Kidney tubule cell (primary cell): ENCODE results near the gene ALG5.

ENCODE experiments used
- DNase-seq: peaks from one replicate; pipeline ENCODE4 v3.0.0-alpha.2; 2018; ENCODE audit warnings: low spot score

The ALG5 gene

GRCh38 chr13:36979361-36980050, 19.6 kb downstream of the ALG5 start:
- peak; percentile 50 for DNase-seq

- DNase-seq, result no peak
Observed at GRCh38 chr13:36975172-36975571, 24.0 kb downstream of the ALG5 start.

- no peak for DNase-seq
Observed at GRCh38 chr13:36973621-36974295, 25.4 kb downstream of the ALG5 start.

GRCh38 chr13:36973009-36973408, 26.1 kb downstream of the ALG5 start:
- no peak for DNase-seq

- peak; percentile 18 for DNase-seq
Observed at GRCh38 chr13:36966404-36966803, 32.7 kb downstream of the ALG5 start.

GRCh38 chr13:36965767-36966166, 33.4 kb downstream of the ALG5 start:
- DNase-seq, result peak; percentile 87

- no peak for DNase-seq
Observed at GRCh38 chr13:36959456-36960116, 39.6 kb downstream of the ALG5 start.

- no peak for DNase-seq
Observed at GRCh38 chr13:36954542-36954941, 44.6 kb downstream of the ALG5 start.

- DNase-seq, result no peak
Observed at GRCh38 chr13:36950920-36951319, 48.2 kb downstream of the ALG5 start.

GRCh38 chr13:36950330-36950729, 48.8 kb downstream of the ALG5 start:
- DNase-seq, result no peak

GRCh38 chr13:36945078-36945477, 54.1 kb downstream of the ALG5 start:
- no peak for DNase-seq

GRCh38 chr13:36925603-36926002, 73.5 kb downstream of the ALG5 start:
- DNase-seq, result no peak

GRCh38 chr13:36924001-36924400, 75.1 kb downstream of the ALG5 start:
- no peak for DNase-seq

GRCh38 chr13:36921631-36922301, 77.4 kb downstream of the ALG5 start:
- no peak for DNase-seq

- no peak for DNase-seq
Observed at GRCh38 chr13:36920616-36921185, 78.4 kb downstream of the ALG5 start.

- peak; percentile 69 for DNase-seq
Observed at GRCh38 chr13:36919833-36920615, 79.1 kb downstream of the ALG5 start, which contains the start of gene SMAD9. TSS of gene SMAD9 (minus strand) at chr13:36920238. CDS start at chr13:36879689, 40,549 bp downstream.

GRCh38 chr13:36919171-36919832, 79.8 kb downstream of the ALG5 start:
- peak; percentile 47 for DNase-seq

- peak; percentile 71 for DNase-seq
Observed at GRCh38 chr13:36918246-36919131, 80.7 kb downstream of the ALG5 start.

- no peak for DNase-seq
Observed at GRCh38 chr13:36917311-36917710, 81.8 kb downstream of the ALG5 start.
